K562 (cell line): ENCODE measurements around the gene APC2. TPM values are rescaled to one million over a fixed set of nuclear protein-coding genes. Genes with fewer than 3 reads are reported as not detected.

Experiments
- ATF2 ChIP-seq: sonication (generic); formaldehyde crosslinking; IDR thresholded peaks from 2 replicates; pipeline ENCODE4 v1.8.1; 2022; ENCODE audit warnings: missing genetic modification reagents
- CBFA2T3 ChIP-seq: fragments of 450-650 bp; IDR thresholded peaks from 2 replicates; pipeline ENCODE4 v1.6.1; 2017
- CEBPB ChIP-seq: fragments of 450-650 bp; IDR thresholded peaks from 2 replicates; pipeline ENCODE4 v1.6.1; 2016; ENCODE audit warnings: missing genetic modification characterization, missing compliant biosample characterization
- HDAC3 ChIP-seq: fragments of 450-650 bp; IDR thresholded peaks from 2 replicates; pipeline ENCODE4 v1.6.1; 2018; ENCODE audit warnings: borderline replicate concordance, mild to moderate bottlenecking, moderate library complexity; ENCODE audit not compliant: partially characterized antibody
- HIVEP1 ChIP-seq: fragments of 250-450 bp; sonication (Bioruptor Pico); IDR thresholded peaks from 2 replicates; pipeline ENCODE4 v1.4.0; 2020; ENCODE audit warnings: mild to moderate bottlenecking
- HNRNPLL ChIP-seq: fragments of 200-400 bp; formaldehyde crosslinking; IDR thresholded peaks from 2 replicates; pipeline ENCODE4 v1.6.1; 2017; ENCODE audit warnings: low read length, low read depth, mild to moderate bottlenecking; ENCODE audit not compliant: poor library complexity, severe bottlenecking
- KDM2B ChIP-seq: fragments of 250-450 bp; sonication (Bioruptor Pico); IDR thresholded peaks from 2 replicates; pipeline ENCODE4 v1.8.0; 2021; ENCODE audit warnings: mild to moderate bottlenecking, moderate library complexity
- L3MBTL2 ChIP-seq: fragments of 450-650 bp; IDR thresholded peaks from 2 replicates; pipeline ENCODE4 v1.6.1; 2016; ENCODE audit warnings: mild to moderate bottlenecking, moderate library complexity
- MEF2A ChIP-seq: IDR thresholded peaks from 2 replicates; pipeline ENCODE4 v1.6.1; 2011; ENCODE audit warnings: low read depth, mild to moderate bottlenecking, low read length, moderate library complexity; ENCODE audit not compliant: control insufficient read depth
- MYNN ChIP-seq, 2 experiments: sonication (generic); formaldehyde crosslinking in 1 of 2; IDR thresholded peaks; 2 replicates each; pipeline versions ENCODE4 v1.5.0 to v1.6.1; 2016 to 2020; ENCODE audit warnings: antibody characterized with exemption in 1 of 2, missing genetic modification reagents in 1 of 2
- NFXL1 ChIP-seq: fragments of 450-650 bp; formaldehyde crosslinking; IDR thresholded peaks from 2 replicates; pipeline ENCODE4 v1.4.0; 2021; ENCODE audit warnings: mild to moderate bottlenecking
- PYGO2 ChIP-seq: fragments of 450-650 bp; IDR thresholded peaks from 2 replicates; pipeline ENCODE4 v1.6.1; 2016; ENCODE audit warnings: mild to moderate bottlenecking, missing genetic modification characterization, moderate library complexity, missing compliant biosample characterization
- STAT5B ChIP-seq: fragments of 250-450 bp; sonication (Bioruptor Pico); IDR thresholded peaks from 2 replicates; pipeline ENCODE4 v1.8.0; 2021; ENCODE audit warnings: mild to moderate bottlenecking, inconsistent platforms
- TBP ChIP-seq: optimal IDR thresholded peaks from 2 replicates; pipeline ENCODE3; 2011; ENCODE audit warnings: low read depth, low read length, improper control_type of control experiment
- TGIF2 ChIP-seq: sonication (generic); formaldehyde crosslinking; IDR thresholded peaks from 2 replicates; pipeline ENCODE4 v1.8.1; 2022; ENCODE audit warnings: mild to moderate bottlenecking, missing genetic modification reagents, moderate library complexity
- WHSC1 ChIP-seq: IDR thresholded peaks from one replicate; pipeline ENCODE4 v1.6.1; 2012; ENCODE audit warnings: low read length, control low read depth, inconsistent platforms
- XRCC5 ChIP-seq: fragments of 200-400 bp; formaldehyde crosslinking; IDR thresholded peaks from 2 replicates; pipeline ENCODE4 v1.6.1; 2017; ENCODE audit warnings: low read depth, mild to moderate bottlenecking, low read length
- ZBTB49 ChIP-seq: sonication (generic); formaldehyde crosslinking; IDR thresholded peaks from 2 replicates; pipeline ENCODE4 v1.8.0; 2022; ENCODE audit warnings: missing genetic modification reagents, mild to moderate bottlenecking, borderline replicate concordance
- ZNF253 ChIP-seq: fragments of 250-450 bp; sonication (Bioruptor Pico); conservative IDR thresholded peaks from 2 replicates; pipeline ENCODE4 v1.6.1; 2021; ENCODE audit warnings: mild to moderate bottlenecking
- ZNF408 ChIP-seq: fragments of 250-450 bp; sonication (Bioruptor Pico); IDR thresholded peaks from 2 replicates; pipeline ENCODE4 v1.4.0; 2020; ENCODE audit warnings: low read depth, mild to moderate bottlenecking, moderate library complexity
- ZNF785 ChIP-seq: fragments of 250-450 bp; sonication (Bioruptor Pico); IDR thresholded peaks from 2 replicates; pipeline ENCODE4 v1.4.0; 2020; ENCODE audit warnings: mild to moderate bottlenecking
- polyA plus RNA-seq, 8 experiments: library from polyadenylated mRNA; depleted of rRNA in 4 of 8; stranded (reverse) in 5 of 8; unstranded in 3 of 8; fragments of >200 nt; fragmentation: Nextera tagmentation in 2 of 8; fragmentation: Illumina TruSeq in 1 of 8; extraction: Ambion mirVana in 2 of 8; extraction: Trizol in 1 of 8; gene quantifications; 2 replicates each; pipeline versions ENCODE4 v1.2.1 to v1.2.3, GENCODE V29; 2011 to 2014; ENCODE audit warnings: inconsistent platforms in 1 of 8, missing spikeins in 1 of 8
- total RNA-seq, 7 experiments: library from RNA; depleted of rRNA in 6 of 7; stranded (reverse); fragments of >200 nt in 6 of 7; fragmentation: Illumina TruSeq in 2 of 7; extraction: Trizol in 2 of 7; gene quantifications; 2 replicates each; pipeline versions ENCODE4 v1.2.1 to v1.2.3, GENCODE V29; 2011 to 2021; ENCODE audit warnings: low replicate concordance in 1 of 7
- TF ChIP-seq, protein P1 (sequence below): sonication (generic); formaldehyde crosslinking; IDR thresholded peaks from 2 replicates; pipeline ENCODE4 v1.8.0; 2023; ENCODE audit warnings: mild to moderate bottlenecking, missing genetic modification reagents
- TF ChIP-seq, protein P2 (sequence below), 2 experiments: fragments of 450-650 bp in 1 of 2; sonication (generic) in 1 of 2; formaldehyde crosslinking; conservative IDR thresholded peaks; 2 replicates each; pipeline versions ENCODE4 v1.4.0 to v1.8.1; 2020 to 2022; ENCODE audit warnings: mild to moderate bottlenecking in 1 of 2, missing genetic modification reagents in 1 of 2

The APC2 gene
- total and polyA plus RNA-seq, 9 of the 15 experiments (the other 6 are each of a cell fraction or from before 2014, with no cell fraction given): 0.01 to 0.40 (median 0.05) TPM; not detected in 3

- TF ChIP-seq HIVEP1 (CRISPR knock-in tag): no peak
- no peak for TF ChIP-seq HDAC3
- TF ChIP-seq CBFA2T3: peak; percentile 14; the same call in 1 of the 2 replicates
- TF ChIP-seq ZNF785 (CRISPR knock-in tag): no peak
- TF ChIP-seq CEBPB: no peak
- peak; percentile 88 for TF ChIP-seq L3MBTL2
- no peak for TF ChIP-seq XRCC5
- TF ChIP-seq, protein P1, sequence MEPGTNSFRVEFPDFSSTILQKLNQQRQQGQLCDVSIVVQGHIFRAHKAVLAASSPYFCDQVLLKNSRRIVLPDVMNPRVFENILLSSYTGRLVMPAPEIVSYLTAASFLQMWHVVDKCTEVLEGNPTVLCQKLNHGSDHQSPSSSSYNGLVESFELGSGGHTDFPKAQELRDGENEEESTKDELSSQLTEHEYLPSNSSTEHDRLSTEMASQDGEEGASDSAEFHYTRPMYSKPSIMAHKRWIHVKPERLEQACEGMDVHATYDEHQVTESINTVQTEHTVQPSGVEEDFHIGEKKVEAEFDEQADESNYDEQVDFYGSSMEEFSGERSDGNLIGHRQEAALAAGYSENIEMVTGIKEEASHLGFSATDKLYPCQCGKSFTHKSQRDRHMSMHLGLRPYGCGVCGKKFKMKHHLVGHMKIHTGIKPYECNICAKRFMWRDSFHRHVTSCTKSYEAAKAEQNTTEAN: no peak
- no peak for TF ChIP-seq ATF2 (CRISPR knock-in tag)
- peak; percentile 65 for TF ChIP-seq TBP
- TF ChIP-seq WHSC1: no peak
- TF ChIP-seq STAT5B (CRISPR knock-in tag): no peak
- no peak for TF ChIP-seq ZNF253 (CRISPR knock-in tag)
- no peak for TF ChIP-seq TGIF2
- no peak for TF ChIP-seq ZBTB49 (CRISPR knock-in tag)
- no peak for TF ChIP-seq ZNF408 (CRISPR knock-in tag)
- TF ChIP-seq NFXL1 (CRISPR knock-in tag): no peak
- TF ChIP-seq HNRNPLL: peak; percentile 82
- TF ChIP-seq MYNN (IDR thresholded peaks at IDR 0.05): no peak
- no peak for TF ChIP-seq MYNN (CRISPR knock-in tag; IDR thresholded peaks at IDR 0.05)
- no peak for TF ChIP-seq MEF2A
- no peak for TF ChIP-seq KDM2B (CRISPR knock-in tag)
- TF ChIP-seq, protein P2, sequence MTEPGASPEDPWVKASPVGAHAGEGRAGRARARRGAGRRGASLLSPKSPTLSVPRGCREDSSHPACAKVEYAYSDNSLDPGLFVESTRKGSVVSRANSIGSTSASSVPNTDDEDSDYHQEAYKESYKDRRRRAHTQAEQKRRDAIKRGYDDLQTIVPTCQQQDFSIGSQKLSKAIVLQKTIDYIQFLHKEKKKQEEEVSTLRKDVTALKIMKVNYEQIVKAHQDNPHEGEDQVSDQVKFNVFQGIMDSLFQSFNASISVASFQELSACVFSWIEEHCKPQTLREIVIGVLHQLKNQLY (CRISPR knock-in tag; conservative IDR thresholded peaks at IDR 0.05): no peak
- no peak for TF ChIP-seq PYGO2 (tag)
Observed at GRCh38 chr19:1478934-1479707, 29.2 kb downstream of the APC2 start, which contains the start of gene C19orf25 (continued).
